Mesodermal cell (in vitro differentiated cells): Measurements from ENCODE around the gene RBFOX2.
"Not testable (repeated sequence)": the region's sequence is repeated elsewhere in the genome, so short reads cannot be mapped to it uniquely, and the experiment has no call there.

Experiments
- H3K27ac ChIP-seq: 2 replicates; pipeline ENCODE4 v1.7.0; 2013; ENCODE audit warnings: mild to moderate bottlenecking, low read depth, low read length, moderate library complexity; ENCODE audit not compliant: severe bottlenecking
- H3K36me3 ChIP-seq: 2 replicates; pipeline ENCODE4 v1.7.1; 2013; ENCODE audit warnings: mild to moderate bottlenecking, low read length, moderate library complexity; ENCODE audit not compliant: control insufficient read depth, insufficient read depth
- H3K4me1 ChIP-seq: one replicate; pipeline ENCODE4 v1.7.1; 2013; ENCODE audit warnings: mild to moderate bottlenecking, low read length; ENCODE audit not compliant: insufficient read depth, control insufficient read depth, poor library complexity, severe bottlenecking
- H3K4me3 ChIP-seq: 2 replicates; pipeline ENCODE4 v1.7.0; 2013; ENCODE audit warnings: low read length, control low read depth, mild to moderate bottlenecking; ENCODE audit not compliant: insufficient read depth, poor library complexity, severe bottlenecking; ENCODE audit errors: extremely low read depth
- H3K9me3 ChIP-seq: 2 replicates; pipeline ENCODE4 v1.7.1; 2013; ENCODE audit warnings: mild to moderate bottlenecking, low read length, moderate library complexity; ENCODE audit not compliant: control insufficient read depth
- WGBS, 2 experiments: methylation state at CpG; one replicate each; pipeline ENCODE4 v1.1.5; 2013; ENCODE audit warnings: missing lambda C conversion rate in 2 of 2; ENCODE audit not compliant: insufficient coverage in 2 of 2; 5-methylcytosine and 5-hydroxymethylcytosine counted together

Gene RBFOX2

GRCh38 chr22:36065462-36065774, 36.8 kb upstream of the RBFOX2 start:
- Histone ChIP-seq H3K4me1 (no peaks in the 10 kb centered on the region), H3K36me3 (no peaks in the 10 kb centered on the region), H3K4me3 (peak overlapping the region; percentile 28), H3K27ac (peak overlapping the region; percentile 91), H3K9me3 (peaks cover 3% of the 10 kb centered on the region)
- 15 to 25% methylated on average over 3 to 5 of the region's 5 CpGs for WGBS, 2 experiments

DNA sequence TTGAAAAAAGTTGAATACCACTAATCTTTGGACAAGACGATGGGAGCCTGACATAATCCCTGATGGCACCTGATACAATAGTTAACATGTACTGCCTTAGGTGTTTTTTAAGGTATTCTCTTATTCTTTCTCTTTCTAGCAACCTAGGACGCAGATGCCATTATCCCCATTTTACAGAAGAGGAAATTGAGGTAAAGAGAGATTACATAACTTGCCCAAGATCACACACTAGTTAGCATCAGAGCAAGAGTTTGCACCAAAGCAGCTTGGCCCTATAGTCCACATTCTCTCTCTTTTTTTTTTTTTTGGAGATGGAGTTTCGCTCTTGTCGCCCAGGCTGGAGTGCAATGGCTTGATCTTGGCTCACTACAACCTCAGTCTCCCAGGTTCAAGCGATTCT, 35.7 kb upstream of the RBFOX2 start:
- no peaks in the 10 kb centered on the region for H3K4me1 ChIP-seq
- 95 to 100% methylated on average over 1 to 3 of the region's 5 CpGs for WGBS, 2 experiments
- H3K27ac ChIP-seq: no peak overlapping the region
- no peaks in the 10 kb centered on the region for H3K36me3 ChIP-seq
- no peak overlapping the region for H3K4me3 ChIP-seq
- peaks cover 3% of the 10 kb centered on the region for H3K9me3 ChIP-seq

DNA sequence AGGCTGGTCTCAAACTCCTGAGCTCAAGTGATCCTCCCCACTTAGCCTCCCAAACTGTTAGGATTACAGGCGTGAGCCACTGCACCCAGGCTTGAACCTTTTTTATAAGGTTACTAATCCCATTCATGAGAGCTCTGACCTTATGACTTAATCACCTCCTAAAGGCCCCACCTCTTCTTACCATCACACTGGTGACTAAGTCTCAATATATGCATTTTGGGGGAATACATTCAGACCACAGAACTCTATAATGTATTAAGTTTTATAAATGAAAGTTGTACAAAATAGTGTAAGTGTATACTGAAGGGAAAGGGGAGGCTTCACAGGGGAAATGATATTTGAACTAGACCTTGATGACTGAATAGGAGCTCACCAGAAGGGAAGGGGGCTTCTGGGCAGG, 28.4 kb upstream of the RBFOX2 start:
- H3K4me1 ChIP-seq: peaks cover 19% of the 10 kb centered on the region
- WGBS, 2 experiments: 86 to 100% methylated on average over 1 of the region's 1 CpG
- H3K9me3 ChIP-seq: peaks cover 3% of the 10 kb centered on the region
- H3K4me3 ChIP-seq: no peak overlapping the region
- H3K27ac ChIP-seq: no peak overlapping the region
- H3K36me3 ChIP-seq: no peaks in the 10 kb centered on the region

- 81 to 84% methylated on average over 10 to 13 of the region's 19 CpGs for WGBS, 2 experiments
- Histone ChIP-seq H3K36me3 (no peaks in the 10 kb centered on the region), H3K4me1 (peaks cover 19% of the 10 kb centered on the region), H3K27ac (no peak overlapping the region), H3K9me3 (no peaks in the 10 kb centered on the region), H3K4me3 (no peak overlapping the region)
Observed at GRCh38 chr22:36055376-36056295, 27.0 kb upstream of the RBFOX2 start.

GRCh38 chr22:36054446-36054845, 25.8 kb upstream of the RBFOX2 start:
- not testable (repeated sequence) for H3K9me3 ChIP-seq, H3K36me3 ChIP-seq, H3K4me3 ChIP-seq, H3K27ac ChIP-seq
- H3K4me1 ChIP-seq: peaks cover 22% of the 10 kb centered on the region
- WGBS, 2 experiments: 91 to 96% methylated on average over 2 to 6 of the region's 10 CpGs

DNA sequence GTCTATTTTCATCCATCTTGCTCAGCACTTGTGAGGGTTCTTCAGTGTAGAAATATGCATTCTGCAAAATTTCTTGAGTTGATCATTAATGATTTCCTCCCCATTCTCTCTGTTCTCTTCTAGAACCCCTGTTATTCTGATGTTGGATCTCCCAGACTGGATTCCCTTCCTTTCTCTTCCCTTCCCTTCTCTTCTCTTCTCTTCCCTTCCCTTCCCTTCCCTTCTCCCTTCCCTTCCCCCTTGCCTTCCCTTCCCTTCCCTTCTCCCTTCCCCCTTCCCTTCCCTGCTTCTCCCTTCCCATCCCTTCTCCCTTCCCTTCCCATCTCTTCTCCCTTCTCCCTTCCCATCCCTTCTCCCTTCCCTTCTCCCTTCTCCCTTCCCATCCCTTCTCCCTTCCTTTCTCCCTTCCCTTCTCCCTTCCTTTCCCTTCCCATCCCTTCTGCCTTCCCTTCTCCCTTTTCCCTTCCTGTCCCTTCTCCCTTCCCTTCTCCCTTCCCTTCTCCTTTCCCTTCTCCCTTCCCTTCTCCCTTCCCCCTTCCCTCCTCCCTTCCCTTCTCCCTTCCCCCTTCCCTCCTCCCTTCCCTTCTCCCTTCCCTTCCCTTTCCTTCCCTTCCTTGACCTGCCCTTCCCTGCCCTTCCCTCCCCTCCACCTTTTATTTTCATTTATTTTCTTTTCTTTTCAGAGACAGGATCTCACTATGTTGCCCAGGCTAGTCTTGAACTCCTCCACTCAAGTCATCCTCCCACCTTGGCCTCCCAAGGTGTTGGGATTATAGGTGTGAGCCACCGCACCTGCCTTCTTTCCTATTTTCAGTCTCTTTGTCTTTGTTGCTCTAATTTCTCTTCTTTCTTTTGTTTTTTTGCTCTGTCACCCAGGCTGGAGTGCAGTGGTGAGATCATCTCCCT, 24.9 kb upstream of the RBFOX2 start:
- no peak overlapping the region for H3K27ac ChIP-seq
- peaks cover 22% of the 10 kb centered on the region for H3K4me1 ChIP-seq
- H3K4me3 ChIP-seq: no peak overlapping the region
- H3K9me3 ChIP-seq: no peaks in the 10 kb centered on the region
- no CpG with 5 or more reads among the region's 1 CpG for WGBS, 2 experiments
- H3K36me3 ChIP-seq: no peaks in the 10 kb centered on the region

DNA sequence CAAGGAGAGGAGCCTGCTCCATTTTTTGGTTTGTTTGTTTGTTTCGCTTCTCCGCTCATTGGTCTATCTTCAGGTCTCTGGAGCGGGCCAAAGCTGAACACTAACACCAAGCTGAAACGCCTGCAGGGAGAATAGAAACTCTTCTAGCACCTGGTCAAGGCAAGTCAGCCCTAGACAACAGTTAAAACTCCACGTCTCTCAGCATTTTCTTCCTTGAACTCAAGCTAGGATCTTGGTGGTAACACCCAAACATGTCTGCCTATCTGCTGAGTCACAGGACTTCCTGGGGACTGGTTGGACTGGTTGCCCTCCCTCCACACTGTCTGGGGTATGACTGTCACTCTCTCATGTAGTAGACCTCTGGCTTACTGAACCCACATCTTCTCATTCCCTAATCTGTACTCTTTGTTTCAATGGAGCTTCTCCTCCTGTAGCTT, 23.9 kb upstream of the RBFOX2 start:
- Histone ChIP-seq H3K4me1 (peaks cover 22% of the 10 kb centered on the region), H3K36me3 (no peaks in the 10 kb centered on the region), H3K27ac (peak overlapping the region; percentile 74), H3K9me3 (no peaks in the 10 kb centered on the region), H3K4me3 (no peak overlapping the region)
- WGBS, 2 experiments: 92 to 94% methylated on average over 5 of the region's 5 CpGs

DNA sequence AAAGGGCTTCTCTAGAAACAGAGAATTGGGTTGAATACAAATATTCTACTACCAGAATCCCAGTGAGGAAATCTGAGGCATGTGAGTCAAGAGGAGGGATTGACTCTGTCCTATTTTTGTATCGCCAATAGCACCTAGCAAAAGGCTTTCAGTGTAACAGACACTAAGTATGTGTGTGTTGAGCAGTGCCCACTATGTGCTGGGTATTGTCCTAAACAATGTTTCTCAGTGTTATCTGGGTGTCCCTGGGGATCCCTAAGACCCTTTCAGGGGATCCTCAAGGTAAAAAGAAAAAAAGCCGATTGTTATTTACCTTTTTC, 21.0 kb upstream of the RBFOX2 start:
- H3K4me1 ChIP-seq: peaks cover 16% of the 10 kb centered on the region
- H3K4me3 ChIP-seq: no peak overlapping the region
- no peak overlapping the region for H3K27ac ChIP-seq
- H3K9me3 ChIP-seq: no peaks in the 10 kb centered on the region
- H3K36me3 ChIP-seq: no peaks in the 10 kb centered on the region
- 94 to 100% methylated on average over 2 of the region's 2 CpGs for WGBS, 2 experiments

DNA sequence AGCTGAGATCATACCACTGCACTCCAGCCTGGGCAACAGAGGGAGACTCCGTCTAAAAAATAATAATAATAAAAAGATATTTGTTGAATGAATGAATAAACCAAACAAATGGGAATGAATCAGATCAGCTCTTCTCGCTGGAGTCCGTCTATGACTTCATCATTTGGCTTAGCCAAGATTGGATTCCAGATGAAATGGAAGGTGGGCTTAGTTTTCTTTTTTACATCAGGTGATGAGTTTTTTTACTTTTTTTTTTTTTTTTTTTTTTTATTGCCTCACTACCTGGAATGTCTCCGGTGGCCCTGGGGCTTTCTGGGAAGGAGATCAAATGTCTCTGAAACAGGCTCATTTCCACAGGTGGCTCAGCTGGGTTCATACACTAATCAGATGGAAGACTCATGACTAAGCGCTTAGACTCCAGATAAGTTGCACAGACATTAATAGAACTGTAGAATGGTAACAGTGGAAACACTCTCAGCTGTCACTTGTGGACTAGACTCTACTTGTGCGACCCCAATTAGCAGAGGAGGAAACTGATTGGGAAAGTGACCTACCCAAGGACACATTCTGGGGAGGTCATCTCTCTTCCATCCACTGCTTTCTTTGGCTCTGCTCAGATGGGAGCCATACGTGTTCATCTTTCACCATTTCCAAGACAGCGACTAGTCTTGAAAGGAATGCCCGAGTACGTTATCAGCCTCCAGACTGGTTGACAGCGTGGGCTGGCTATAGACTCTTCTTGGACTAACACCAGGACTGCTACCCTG, 20.5 kb upstream of the RBFOX2 start:
- Histone ChIP-seq H3K27ac (no peak overlapping the region), H3K9me3 (no peaks in the 10 kb centered on the region), H3K4me1 (peaks cover 16% of the 10 kb centered on the region), H3K4me3 (no peak overlapping the region), H3K36me3 (no peaks in the 10 kb centered on the region)
- WGBS, 2 experiments: 92% methylated on average over 5 to 9 of the region's 11 CpGs

- H3K4me3 ChIP-seq, H3K9me3 ChIP-seq, H3K36me3 ChIP-seq, H3K27ac ChIP-seq, H3K4me1 ChIP-seq: not testable (repeated sequence)
- WGBS, 2 experiments: 100% methylated on average over 1 of the region's 3 CpGs; no CpG with 5 or more reads in 1 of the 2 experiments
Observed at GRCh38 chr22:36044517-36044916, 15.9 kb upstream of the RBFOX2 start.
